CD8-positive, alpha-beta memory T cell (primary cell): ENCODE data around the gene TCF3. TPM values are rescaled to one million over a fixed set of nuclear protein-coding genes. Genes with fewer than 3 reads are reported as not detected.

ENCODE experiments used
- CTCF ChIA-PET: fragments of 350-600 bp; sonication (Branson Sonifier 250); formaldehyde crosslinking; loops from one replicate; lab custom pipeline; 2021; ENCODE audit warnings: antibody characterized with exemption; lab: Charles Lee
- POLR2A ChIA-PET: fragments of 350-600 bp; sonication (Branson Sonifier 250); formaldehyde crosslinking; loops from one replicate; lab custom pipeline; 2021; ENCODE audit warnings: antibody characterized with exemption; lab: Charles Lee
- DNase-seq, 5 donors: peaks; one replicate each; pipeline versions ENCODE4 v3.0.0 to v3.0.0-alpha.2; 2020 to 2022; ENCODE audit warnings: mixed read lengths in 1 of 5
- H3K27ac ChIP-seq: one replicate; pipeline ENCODE4 v1.7.0; 2013; ENCODE audit warnings: low read depth, mild to moderate bottlenecking, low read length, moderate library complexity
- H3K27me3 ChIP-seq: 2 replicates; pipeline ENCODE4 v1.7.0; 2013; ENCODE audit warnings: low read length, mild to moderate bottlenecking; ENCODE audit not compliant: insufficient read depth, poor library complexity, severe bottlenecking
- H3K36me3 ChIP-seq: 2 replicates; pipeline ENCODE4 v1.7.0; 2013; ENCODE audit warnings: mild to moderate bottlenecking, low read length, moderate library complexity; ENCODE audit not compliant: insufficient read depth
- H3K4me1 ChIP-seq: 2 replicates; pipeline ENCODE4 v1.7.0; 2013; ENCODE audit warnings: mild to moderate bottlenecking, low read length, moderate library complexity; ENCODE audit not compliant: insufficient read depth
- H3K4me3 ChIP-seq: 2 replicates; pipeline ENCODE4 v1.7.0; 2013; ENCODE audit warnings: mild to moderate bottlenecking, low read length
- H3K9me3 ChIP-seq: 2 replicates; pipeline ENCODE4 v1.7.0; 2013; ENCODE audit warnings: mild to moderate bottlenecking, low read length
- H3K27ac Mint-ChIP-seq, 8 donors: one replicate each; pipeline ENCODE4 v1.8.0; 2020 to 2021; ENCODE audit warnings: mixed read lengths in 8 of 8, mild to moderate bottlenecking in 6 of 8, inconsistent platforms in 3 of 8, moderate library complexity in 3 of 8
- H3K27me3 Mint-ChIP-seq, 2 donors: one replicate each; pipeline ENCODE4 v1.8.0; 2020 to 2021; ENCODE audit warnings: mixed read lengths in 2 of 2, mild to moderate bottlenecking in 1 of 2, moderate library complexity in 1 of 2
- H3K36me3 Mint-ChIP-seq, 3 donors: one replicate each; pipeline ENCODE4 v1.8.0; 2020 to 2021; ENCODE audit warnings: mixed read lengths in 3 of 3, inconsistent platforms in 1 of 3, mild to moderate bottlenecking in 1 of 3
- H3K4me1 Mint-ChIP-seq, 3 donors: one replicate each; pipeline ENCODE4 v1.8.0; 2020 to 2021; ENCODE audit warnings: mixed read lengths in 3 of 3, inconsistent platforms in 1 of 3, mild to moderate bottlenecking in 1 of 3
- H3K4me3 Mint-ChIP-seq, 7 donors: one replicate each; pipeline ENCODE4 v1.8.0; 2020 to 2021; ENCODE audit warnings: mixed read lengths in 7 of 7, mild to moderate bottlenecking in 6 of 7, moderate library complexity in 4 of 7, inconsistent platforms in 2 of 7
- H3K9me3 Mint-ChIP-seq, 5 donors: one replicate each; pipeline ENCODE4 v1.8.0; 2020 to 2022; ENCODE audit warnings: mixed read lengths in 5 of 5, mild to moderate bottlenecking in 3 of 5, moderate library complexity in 2 of 5, inconsistent platforms in 1 of 5
- polyA plus RNA-seq: library from polyadenylated mRNA; unstranded; fragments of 300-500 nt; fragmentation: Illumina TruSeq; gene quantifications from one replicate; pipeline ENCODE4 v1.2.3, GENCODE V29; 2021
- total RNA-seq, 2 experiments: library from RNA; stranded (reverse); gene quantifications; one replicate each; pipeline ENCODE4 v1.2.3, GENCODE V29; 2021

TCF3 gene
- total and polyA plus RNA-seq, 3 experiments from 2014 or later, result 13.3 to 97.0 (median 96.0) TPM

- CTCF ChIA-PET, result interaction anchor here (1.0 kb wide), 1 partner anchor 256 kb away, joined by 3 read pairs; no protein-coding TSS in a partner anchor
- no peak overlapping the region for H3K27ac ChIP-seq
- no peaks in the 10 kb centered on the region for H3K36me3 ChIP-seq
- peak overlapping the region; percentile 27 to 85 (median 46) for H3K4me3 Mint-ChIP-seq
- no peak for DNase-seq
- POLR2A ChIA-PET, result no interaction called here
- peaks cover 4% of the 10 kb centered on the region for H3K4me1 ChIP-seq
- H3K27me3 Mint-ChIP-seq, result peaks cover 0 to 3% of the 10 kb centered on the region in 2 donors
- peaks cover 0 to 3% (median 2%) of the 10 kb centered on the region in 3 donors for H3K4me1 Mint-ChIP-seq
- H3K4me3 ChIP-seq, result no peak overlapping the region
- peak overlapping the region in 2 of 8 donors; percentile 64 to 79 for H3K27ac Mint-ChIP-seq
- H3K9me3 ChIP-seq, result no peaks in the 10 kb centered on the region
- H3K9me3 Mint-ChIP-seq, result no peaks in the 10 kb centered on the region
- no peaks in the 10 kb centered on the region for H3K36me3 Mint-ChIP-seq
- no peaks in the 10 kb centered on the region for H3K27me3 ChIP-seq
These were observed 82.4 kb downstream of the TCF3 start for GRCh38 chr19:1569997-1570396.

- POLR2A ChIA-PET, result interaction anchor here (1.2 kb wide), 1 partner anchor 24 kb away, joined by 6 read pairs; the partner anchor contains the start of gene MBD3
These were observed 83.9 kb downstream of the TCF3 start, which contains the start of gene MEX3D for GRCh38 chr19:1568320-1569019. Gene MEX3D (minus strand): TSS chr19:1568325. CDS start chr19:1568058, 267 bp downstream.

GRCh38 chr19:1567848-1568227 is 84.6 kb downstream of the TCF3 start:
- Mint-ChIP-seq H3K27me3 (peaks cover 0 to 3% of the 10 kb centered on the region in 2 donors), H3K36me3 (no peaks in the 10 kb centered on the region), H3K9me3 (no peaks in the 10 kb centered on the region), H3K4me3 (no peak overlapping the region), H3K4me1 (peaks cover 0 to 3% (median 2%) of the 10 kb centered on the region in 3 donors), H3K27ac (no peak overlapping the region)
- Histone ChIP-seq H3K27ac (no peak overlapping the region), H3K9me3 (no peaks in the 10 kb centered on the region), H3K4me1 (peaks cover 4% of the 10 kb centered on the region), H3K36me3 (no peaks in the 10 kb centered on the region), H3K27me3 (no peaks in the 10 kb centered on the region), H3K4me3 (no peak overlapping the region)
- ChIA-PET POLR2A (interaction anchor here (1.2 kb wide), 1 partner anchor 25 kb away, joined by 6 read pairs; the partner anchor contains the start of gene MBD3), CTCF (no interaction called here)
- DNase-seq, result no peak

More at GRCh38 chr19:1568320-1569019, 83.9 kb downstream of the TCF3 start, which contains the start of gene MEX3D:
- Mint-ChIP-seq H3K27me3 (peaks cover 0 to 3% of the 10 kb centered on the region in 2 donors), H3K4me3 (peak within 1 kb of the TSS in 6 of 7 donors; percentile 3 to 79 (median 48)), H3K4me1 (peaks cover 0 to 3% (median 2%) of the 10 kb centered on the region in 3 donors), H3K27ac (peak within 1 kb of the TSS in 1 of 8 donors; percentile 64), H3K9me3 (no peaks in the 10 kb centered on the region), H3K36me3 (no peaks in the 10 kb centered on the region)
- Histone ChIP-seq H3K9me3 (no peaks in the 10 kb centered on the region), H3K36me3 (no peaks in the 10 kb centered on the region), H3K27me3 (no peaks in the 10 kb centered on the region), H3K27ac (no peak within 1 kb of the TSS), H3K4me1 (peaks cover 4% of the 10 kb centered on the region), H3K4me3 (no peak within 1 kb of the TSS)
- DNase-seq, result peak; percentile 77 to 88 (median 79)
- CTCF ChIA-PET, result interaction anchor here (1.2 kb wide), 1 partner anchor 10 kb away, joined by 3 read pairs; no protein-coding TSS in a partner anchor

- Mint-ChIP-seq H3K36me3 (no peaks in the 10 kb centered on the region), H3K4me3 (peak overlapping the region in 4 of 7 donors; percentile 18 to 50 (median 34)), H3K9me3 (no peaks in the 10 kb centered on the region), H3K4me1 (peaks cover 0 to 3% (median 2%) of the 10 kb centered on the region in 3 donors), H3K27ac (no peak overlapping the region), H3K27me3 (peaks cover 0 to 3% of the 10 kb centered on the region in 2 donors)
- H3K4me1 ChIP-seq, result peaks cover 4% of the 10 kb centered on the region
- DNase-seq, result no peak
- POLR2A ChIA-PET, result interaction anchor here (1.2 kb wide), 1 partner anchor 26 kb away, joined by 6 read pairs; the partner anchor contains the start of gene MBD3
- no peaks in the 10 kb centered on the region for H3K36me3 ChIP-seq
- no peaks in the 10 kb centered on the region for H3K9me3 ChIP-seq
- no peaks in the 10 kb centered on the region for H3K27me3 ChIP-seq
- CTCF ChIA-PET, result no interaction called here
- H3K27ac ChIP-seq, result no peak overlapping the region
- H3K4me3 ChIP-seq, result no peak overlapping the region
These were observed 85.1 kb downstream of the TCF3 start for GRCh38 chr19:1567116-1567847.

GRCh38 chr19:1566392-1567115 is 85.9 kb downstream of the TCF3 start:
- no peak for DNase-seq
- Mint-ChIP-seq H3K4me1 (peaks cover 0 to 3% (median 2%) of the 10 kb centered on the region in 3 donors), H3K27ac (no peak overlapping the region), H3K36me3 (no peaks in the 10 kb centered on the region), H3K4me3 (peak overlapping the region in 1 of 7 donors; percentile 59), H3K9me3 (no peaks in the 10 kb centered on the region), H3K27me3 (peaks cover 0 to 3% of the 10 kb centered on the region in 2 donors)
- H3K36me3 ChIP-seq, result no peaks in the 10 kb centered on the region
- H3K27ac ChIP-seq, result no peak overlapping the region
- H3K4me1 ChIP-seq, result peaks cover 4% of the 10 kb centered on the region
- CTCF ChIA-PET, result no interaction called here
- POLR2A ChIA-PET, result no interaction called here
- no peaks in the 10 kb centered on the region for H3K27me3 ChIP-seq
- H3K9me3 ChIP-seq, result no peaks in the 10 kb centered on the region
- H3K4me3 ChIP-seq, result no peak overlapping the region

GRCh38 chr19:1563251-1563650 is 89.2 kb downstream of the TCF3 start:
- no peak overlapping the region for H3K4me3 Mint-ChIP-seq
- Histone ChIP-seq H3K36me3 (no peaks in the 10 kb centered on the region), H3K9me3 (no peaks in the 10 kb centered on the region), H3K27me3 (no peaks in the 10 kb centered on the region), H3K4me1 (no peaks in the 10 kb centered on the region), H3K4me3 (no peak overlapping the region), H3K27ac (no peak overlapping the region)
- peaks cover 0 to under 1% of the 10 kb centered on the region in 2 donors for H3K27me3 Mint-ChIP-seq
- CTCF ChIA-PET, result interaction anchor here (2.7 kb wide), 1 partner anchor 17 kb away, joined by 8 read pairs; no protein-coding TSS in a partner anchor
- no peak overlapping the region for H3K27ac Mint-ChIP-seq
- POLR2A ChIA-PET, result no interaction called here
- no peaks in the 10 kb centered on the region for H3K36me3 Mint-ChIP-seq
- H3K4me1 Mint-ChIP-seq, result peaks cover 0 to 1% (median 0%) of the 10 kb centered on the region in 3 donors
- H3K9me3 Mint-ChIP-seq, result no peaks in the 10 kb centered on the region
- no peak for DNase-seq

- Histone ChIP-seq H3K9me3 (no peaks in the 10 kb centered on the region), H3K27ac (no peak overlapping the region), H3K4me3 (no peak overlapping the region), H3K27me3 (no peaks in the 10 kb centered on the region), H3K4me1 (no peaks in the 10 kb centered on the region), H3K36me3 (no peaks in the 10 kb centered on the region)
- ChIA-PET CTCF (interaction anchor here (0.7 kb wide), 1 partner anchor 15 kb away, joined by 3 read pairs; no protein-coding TSS in a partner anchor), POLR2A (no interaction called here)
- Mint-ChIP-seq H3K36me3 (no peaks in the 10 kb centered on the region), H3K27ac (no peak overlapping the region), H3K4me1 (peaks cover 0 to 1% (median 0%) of the 10 kb centered on the region in 3 donors), H3K27me3 (peaks cover 0 to 2% of the 10 kb centered on the region in 2 donors), H3K4me3 (no peak overlapping the region), H3K9me3 (no peaks in the 10 kb centered on the region)
- no peak for DNase-seq
These were observed 91.1 kb downstream of the TCF3 start for GRCh38 chr19:1561236-1561842.
